ENCODE results near the gene FTHL17.
A peak's percentile ranks its signal among the peaks of the same experiment; 100 is the strongest.

Gene FTHL17

GRCh38 chrX:31036895-31037294, 34.9 kb downstream of the FTHL17 start:
- DNase-seq = peak; percentile 42

DNA sequence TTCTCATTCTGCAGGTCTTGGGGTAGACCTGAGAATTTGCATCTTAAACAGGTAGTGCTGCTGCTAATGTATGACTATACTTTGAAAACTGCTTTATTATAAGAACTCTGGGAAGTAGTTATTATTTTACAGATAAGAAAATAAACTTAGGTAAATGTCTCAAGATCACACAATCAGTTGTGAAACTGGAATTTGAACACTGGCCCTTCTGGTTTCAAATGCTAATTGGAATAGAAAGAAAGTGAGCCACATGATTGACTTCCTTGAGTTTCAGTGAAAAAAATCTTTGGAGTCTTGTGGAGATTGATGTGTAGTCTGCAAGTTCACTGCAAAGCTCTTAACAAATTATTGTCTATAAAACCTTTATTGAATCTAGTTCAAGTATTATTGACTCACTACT, 44.5 kb downstream of the FTHL17 start:
- DNase-seq = no peak

- no peak for DNase-seq
These were observed 47.0 kb downstream of the FTHL17 start for GRCh38 chrX:31024866-31025265.

DNA sequence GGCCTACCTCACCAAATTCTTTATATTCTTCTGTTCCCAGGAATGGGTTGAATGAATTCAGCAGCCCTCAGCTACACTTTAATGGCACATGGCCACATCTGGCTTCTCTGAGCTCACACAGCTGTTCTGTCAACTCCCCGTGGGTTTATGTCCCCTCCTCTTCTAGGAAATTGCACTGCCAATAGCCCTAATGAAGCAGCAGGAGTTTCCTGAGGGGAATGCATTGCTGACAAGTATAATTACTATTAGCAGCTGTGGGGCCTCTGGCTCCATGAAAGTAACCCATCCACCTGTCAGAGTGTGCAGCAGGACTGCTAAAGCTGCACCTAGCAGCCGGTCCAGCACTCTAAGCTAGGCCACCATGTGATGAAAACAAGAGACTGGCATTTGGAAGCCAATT, 50.3 kb downstream of the FTHL17 start:
- no peak for DNase-seq

Data from EL (cell line).